GM23338 (cell line): ENCODE results near the gene VILL. TPM values are rescaled to one million over a fixed set of nuclear protein-coding genes. Genes with fewer than 3 reads are reported as not detected.

Experiments
- ATAC-seq: fragments of 200-7000 bp; cut with Tn5 transposase; 3 replicates; pipeline ENCODE4 v1.9.1; 2020
- DNase-seq: peaks from one replicate; pipeline ENCODE4 v3.0.0-alpha.2; 2015; ENCODE audit warnings: low spot score
- H2AFZ ChIP-seq: fragments of 200-600 bp; sonication (generic); 2 replicates; pipeline ENCODE4 v1.8.0; 2016; ENCODE audit warnings: antibody characterized with exemption, mild to moderate bottlenecking, moderate library complexity
- H3F3A ChIP-seq: fragments of 200-600 bp; sonication (generic); replicated peaks from 2 replicates; pipeline ENCODE4 v1.8.0; 2017; ENCODE audit warnings: antibody characterized with exemption, mixed run types, low read depth
- H3K27ac ChIP-seq: fragments of 200-600 bp; sonication (generic); 2 replicates; pipeline ENCODE4 v1.6.1; 2016; ENCODE audit warnings: low read depth
- H3K27me3 ChIP-seq: fragments of 200-600 bp; sonication (generic); 2 replicates; pipeline ENCODE4 v1.8.0; 2016; ENCODE audit warnings: mild to moderate bottlenecking, mixed run types, moderate library complexity; ENCODE audit not compliant: insufficient read depth
- H3K36me3 ChIP-seq: fragments of 200-600 bp; sonication (generic); 2 replicates; pipeline ENCODE4 v1.8.0; 2016; ENCODE audit warnings: mild to moderate bottlenecking; ENCODE audit not compliant: insufficient read depth
- H3K4me1 ChIP-seq: fragments of 200-600 bp; sonication (generic); 2 replicates; pipeline ENCODE4 v1.8.0; 2016; ENCODE audit warnings: mild to moderate bottlenecking, moderate library complexity; ENCODE audit not compliant: insufficient read depth
- H3K4me2 ChIP-seq: fragments of 200-600 bp; sonication (generic); 2 replicates; pipeline ENCODE4 v1.7.1; 2017; ENCODE audit warnings: mixed run types
- H3K4me3 ChIP-seq: fragments of 200-600 bp; sonication (generic); 2 replicates; pipeline ENCODE4 v1.6.1; 2016; ENCODE audit warnings: mixed run types
- H3K79me2 ChIP-seq: fragments of 200-600 bp; sonication (generic); replicated peaks from 2 replicates; pipeline ENCODE4 v1.8.0; 2017; ENCODE audit warnings: mild to moderate bottlenecking; ENCODE audit not compliant: insufficient read depth
- H3K9me2 ChIP-seq: fragments of 200-600 bp; sonication (generic); 2 replicates; pipeline ENCODE4 v1.8.0; 2017; ENCODE audit not compliant: insufficient read depth
- H4K20me1 ChIP-seq: fragments of 200-600 bp; sonication (generic); replicated peaks from 2 replicates; pipeline ENCODE4 v1.8.0; 2017; ENCODE audit warnings: mild to moderate bottlenecking; ENCODE audit not compliant: insufficient read depth
- H3K27ac Mint-ChIP-seq: 2 replicates; pipeline ENCODE4 v1.8.0; 2020; ENCODE audit warnings: inconsistent platforms, mild to moderate bottlenecking, moderate library complexity, mixed read lengths
- H3K27me3 Mint-ChIP-seq: 3 replicates; pipeline ENCODE4 v1.8.0; 2022; ENCODE audit warnings: low read depth, mild to moderate bottlenecking, moderate library complexity, mixed read lengths, inconsistent platforms; ENCODE audit not compliant: insufficient read depth, poor library complexity
- H3K36me3 Mint-ChIP-seq: 3 replicates; pipeline ENCODE4 v1.8.0; 2021; ENCODE audit warnings: low read depth, mild to moderate bottlenecking, inconsistent platforms, moderate library complexity, mixed read lengths
- H3K4me1 Mint-ChIP-seq: 3 replicates; pipeline ENCODE4 v1.8.0; 2020; ENCODE audit warnings: mild to moderate bottlenecking, inconsistent platforms, mixed read lengths
- H3K4me3 Mint-ChIP-seq: 3 replicates; pipeline ENCODE4 v1.8.0; 2021; ENCODE audit warnings: moderate library complexity, mild to moderate bottlenecking, inconsistent platforms, mixed read lengths
- H3K9me3 Mint-ChIP-seq: 3 replicates; pipeline ENCODE4 v1.8.0; 2020; ENCODE audit warnings: moderate library complexity, mild to moderate bottlenecking, inconsistent platforms, mixed read lengths
- CREB1 ChIP-seq: fragments of 250-450 bp; sonication (Bioruptor Pico); IDR thresholded peaks from 2 replicates; pipeline ENCODE4 v1.5.0; 2020; ENCODE audit warnings: low read depth, mild to moderate bottlenecking, moderate library complexity
- EZH2 ChIP-seq: fragments of 200-600 bp; sonication (generic); IDR thresholded peaks from one replicate; pipeline ENCODE4 v1.8.0; 2017; ENCODE audit warnings: antibody characterized with exemption, mild to moderate bottlenecking, low read depth; ENCODE audit not compliant: unreplicated experiment
- EZH2phosphoT487 ChIP-seq: fragments of 200-600 bp; sonication (generic); IDR thresholded peaks from one replicate; pipeline ENCODE4 v1.8.1; 2018; ENCODE audit warnings: antibody characterized with exemption; ENCODE audit not compliant: unreplicated experiment
- JUNB ChIP-seq: IDR thresholded peaks from one replicate; pipeline ENCODE4 v1.6.1; 2016; ENCODE audit warnings: antibody characterized with exemption; ENCODE audit not compliant: unreplicated experiment
- NANOG ChIP-seq: IDR thresholded peaks from 2 replicates; pipeline ENCODE4 v1.6.1; 2016; ENCODE audit warnings: antibody characterized with exemption, borderline replicate concordance
- STAT1 ChIP-seq: IDR thresholded peaks from one replicate; pipeline ENCODE4 v1.6.1; 2016; ENCODE audit warnings: antibody characterized with exemption; ENCODE audit not compliant: unreplicated experiment
- ZNF114 ChIP-seq: fragments of 250-450 bp; sonication (Bioruptor Pico); IDR thresholded peaks from 2 replicates; pipeline ENCODE4 v1.5.0; 2020; ENCODE audit warnings: mild to moderate bottlenecking, moderate library complexity
- ZNF462 ChIP-seq: fragments of 250-450 bp; sonication (Bioruptor Pico); IDR thresholded peaks from 2 replicates; pipeline ENCODE4 v1.5.0; 2020; ENCODE audit warnings: mild to moderate bottlenecking, moderate library complexity
- polyA plus RNA-seq: library from polyadenylated mRNA; unstranded; fragments of >200 nt; fragmentation: Nextera tagmentation; extraction: Ambion mirVana; gene quantifications from 2 replicates; pipeline ENCODE4 v1.2.1, GENCODE V29; 2016
- total RNA-seq: library from RNA; depleted of rRNA; stranded (reverse); fragments of >200 nt; shearing (Covaris generic); gene quantifications from 2 replicates; pipeline ENCODE4 v1.2.3, GENCODE V29; 2014

The VILL gene
- total and polyA plus RNA-seq, 2 experiments from 2014 or later: 2.7 to 9.8 TPM

DNA sequence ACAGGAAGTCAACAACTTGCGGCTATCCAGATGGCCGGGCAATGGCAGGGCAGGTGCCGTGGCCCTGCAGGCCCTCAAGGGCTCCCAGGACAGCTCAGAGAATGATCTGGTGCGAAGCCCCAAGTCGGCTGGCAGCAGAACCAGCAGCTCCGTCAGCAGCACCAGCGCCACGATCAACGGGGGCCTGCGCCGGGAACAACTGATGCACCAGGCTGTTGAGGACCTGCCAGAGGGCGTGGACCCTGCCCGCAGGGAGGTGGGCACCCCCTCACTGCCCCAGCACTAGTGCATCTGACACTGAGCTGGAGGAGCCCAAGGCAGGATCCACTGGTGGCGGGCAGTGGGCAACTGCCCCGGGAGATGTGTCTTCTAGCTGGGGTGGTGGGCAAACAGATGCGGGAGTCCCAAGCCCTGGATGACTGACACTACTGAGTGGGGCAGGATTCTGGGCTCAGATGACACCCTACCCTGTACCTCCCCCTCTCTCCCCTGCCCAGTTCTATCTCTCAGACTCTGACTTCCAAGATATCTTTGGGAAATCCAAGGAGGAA, 15.9 kb downstream of the VILL start:
- H3K4me3 ChIP-seq: no peak overlapping the region
- no peaks in the 10 kb centered on the region for H4K20me1 ChIP-seq
- H3K4me3 Mint-ChIP-seq: no peak overlapping the region
- H3K36me3 ChIP-seq: no peaks in the 10 kb centered on the region
- no peaks in the 10 kb centered on the region for H3K9me3 Mint-ChIP-seq
- peaks cover 12% of the 10 kb centered on the region for H3K27me3 Mint-ChIP-seq
- H3K9me2 ChIP-seq: no peaks in the 10 kb centered on the region
- TF ChIP-seq EZH2phosphoT487 (no peak), STAT1 (no peak), ZNF462 (CRISPR knock-in tag) (no peak), NANOG (no peak), CREB1 (CRISPR knock-in tag) (no peak), ZNF114 (CRISPR knock-in tag) (no peak), EZH2 (no peak), JUNB (no peak)
- H3K27ac ChIP-seq: no peak overlapping the region
- H3K79me2 ChIP-seq: no peaks in the 10 kb centered on the region
- no peak overlapping the region for H3K4me2 ChIP-seq
- H3F3A ChIP-seq: no peaks in the 10 kb centered on the region
- no peak overlapping the region for H2AFZ ChIP-seq
- H3K27me3 ChIP-seq: no peaks in the 10 kb centered on the region
- H3K27ac Mint-ChIP-seq: no peak overlapping the region
- H3K4me1 Mint-ChIP-seq: peaks cover 11% of the 10 kb centered on the region; the same call in 2 of the 3 replicates
- DNase-seq: no peak
- peaks cover 2% of the 10 kb centered on the region; the same call in 1 of the 3 replicates for H3K36me3 Mint-ChIP-seq
- no peaks in the 10 kb centered on the region for H3K4me1 ChIP-seq
- ATAC-seq: no peak
